C4-2B (cell line): Measurements from ENCODE around the gene PNPLA6.
"Not testable (repeated sequence)": the region's sequence is repeated elsewhere in the genome, so short reads cannot be mapped to it uniquely, and the experiment has no call there.

Experiments used
- CTCF ChIP-seq: fragments of 450-650 bp; conservative IDR thresholded peaks from 2 replicates; pipeline ENCODE4 v1.5.1; 2017; ENCODE audit warnings: mild to moderate bottlenecking
- ZFX ChIP-seq: fragments of 450-650 bp; IDR thresholded peaks from 2 replicates; pipeline ENCODE4 v1.6.1; 2017

- not testable (repeated sequence) for TF ChIP-seq CTCF, ZFX
Measured at GRCh38 chr19:7538990-7539389, 3.5 kb downstream of the PNPLA6 start.
